HEK293T (cell line): Measurements from ENCODE around the gene NOD2.

Source experiments
- ARNT ChIP-seq: fragments of 450-650 bp; IDR thresholded peaks from 2 replicates; pipeline ENCODE4 v1.6.1; 2017; ENCODE audit warnings: mild to moderate bottlenecking
- BHLHE40 ChIP-seq: fragments of 450-650 bp; IDR thresholded peaks from 2 replicates; pipeline ENCODE4 v1.6.1; 2016; ENCODE audit warnings: mild to moderate bottlenecking, moderate library complexity, borderline replicate concordance
- ELF4 ChIP-seq: fragments of 450-650 bp; IDR thresholded peaks from 2 replicates; pipeline ENCODE4 v1.6.1; 2017; ENCODE audit warnings: antibody characterized with exemption
- FOXA1 ChIP-seq: fragments of 450-650 bp; IDR thresholded peaks from 2 replicates; pipeline ENCODE4 v1.6.1; 2016; ENCODE audit warnings: mild to moderate bottlenecking
- FOXK2 ChIP-seq: fragments of 450-650 bp; IDR thresholded peaks from 2 replicates; pipeline ENCODE4 v1.6.1; 2016; ENCODE audit warnings: mild to moderate bottlenecking
- FOXM1 ChIP-seq: fragments of 450-650 bp; IDR thresholded peaks from 2 replicates; pipeline ENCODE4 v1.6.1; 2017; ENCODE audit warnings: mild to moderate bottlenecking, borderline replicate concordance
- HDGF ChIP-seq: fragments of 450-650 bp; IDR thresholded peaks from 2 replicates; pipeline ENCODE4 v1.6.1; 2017; ENCODE audit warnings: antibody characterized with exemption, borderline replicate concordance
- L3MBTL2 ChIP-seq: fragments of 450-650 bp; conservative IDR thresholded peaks from 2 replicates; pipeline ENCODE4 v1.6.1; 2016; ENCODE audit warnings: mild to moderate bottlenecking
- NFRKB ChIP-seq: fragments of 450-650 bp; IDR thresholded peaks from 2 replicates; pipeline ENCODE4 v1.6.1; 2016; ENCODE audit warnings: mild to moderate bottlenecking, moderate library complexity
- SP1 ChIP-seq: fragments of 450-650 bp; IDR thresholded peaks from 2 replicates; pipeline ENCODE4 v1.6.1; 2017
- SUZ12 ChIP-seq: fragments of 450-650 bp; IDR thresholded peaks from 2 replicates; pipeline ENCODE4 v1.6.1; 2016; ENCODE audit warnings: mild to moderate bottlenecking
- TARDBP ChIP-seq: fragments of 450-650 bp; IDR thresholded peaks from 2 replicates; pipeline ENCODE4 v1.6.1; 2016
- ZNF384 ChIP-seq: fragments of 450-650 bp; IDR thresholded peaks from 2 replicates; pipeline ENCODE4 v1.6.1; 2016

- TF ChIP-seq BHLHE40 (no peak), ELF4 (no peak), FOXM1 (no peak), L3MBTL2 (no peak), FOXK2 (no peak), TARDBP (no peak), ZNF384 (no peak), FOXA1 (no peak), SP1 (no peak), ARNT (no peak), SUZ12 (no peak), HDGF (no peak), NFRKB (no peak)
These were observed 47.3 kb downstream of the NOD2 start for GRCh38 chr16:50740736-50741135.
